H1 (cell line): ENCODE results near the gene ZNF48. TPM values are rescaled to one million over a fixed set of nuclear protein-coding genes. Genes with fewer than 3 reads are reported as not detected.

Experiments used
- ASH2L ChIP-seq: fragments of 200-600, 300-600 bp; sonication (generic); IDR thresholded peaks from one replicate; pipeline ENCODE4 v1.7.1; 2017; ENCODE audit warnings: low read length
- BACH1 ChIP-seq: IDR thresholded peaks from 2 replicates; pipeline ENCODE4 v1.6.1; 2012; ENCODE audit warnings: low read length, improper control_type of control experiment
- BRCA1 ChIP-seq: IDR thresholded peaks from 2 replicates; pipeline ENCODE4 v1.6.1; 2012; ENCODE audit warnings: low read depth, low read length, improper control_type of control experiment
- CBX5 ChIP-seq: fragments of 300-800, 300-1000 bp; sonication (generic); IDR thresholded peaks from 2 replicates; pipeline ENCODE4 v1.7.1; 2016; ENCODE audit warnings: antibody characterized with exemption, low read length, low read depth
- CTBP2 ChIP-seq: IDR thresholded peaks from 2 replicates; pipeline ENCODE4 v1.7.0; 2011; ENCODE audit warnings: borderline replicate concordance, mild to moderate bottlenecking, moderate library complexity, mixed read lengths, low read length; ENCODE audit not compliant: insufficient read depth, insufficient read length
- EGR1 ChIP-seq: IDR thresholded peaks from 2 replicates; pipeline ENCODE4 v1.6.1; 2011; ENCODE audit warnings: low read depth, low read length, borderline replicate concordance
- EP300 ChIP-seq, 2 experiments: IDR thresholded peaks; 1 replicate in 1 of 2; 2 replicates in 1 of 2; pipeline ENCODE4 v1.6.1; 2011 to 2012; ENCODE audit warnings: low read depth in 2 of 2, low read length in 2 of 2, mild to moderate bottlenecking in 2 of 2, borderline replicate concordance in 1 of 2, inconsistent platforms in 1 of 2, moderate library complexity in 1 of 2
- GABPA ChIP-seq: IDR thresholded peaks from 2 replicates; pipeline ENCODE4 v1.6.1; 2011; ENCODE audit warnings: mild to moderate bottlenecking, low read length, moderate library complexity, borderline replicate concordance; ENCODE audit not compliant: insufficient read depth
- JUN ChIP-seq: IDR thresholded peaks from 2 replicates; pipeline ENCODE4 v1.6.1; 2011; ENCODE audit warnings: low read depth, mild to moderate bottlenecking, improper control_type of control experiment, low read length
- JUND ChIP-seq: IDR thresholded peaks from 2 replicates; pipeline ENCODE4 v1.6.1; 2011; ENCODE audit warnings: mild to moderate bottlenecking, improper control_type of control experiment, low read length
- KDM4A ChIP-seq: IDR thresholded peaks from one replicate; pipeline ENCODE4 v1.7.1; 2012; ENCODE audit warnings: low read depth, mild to moderate bottlenecking, moderate library complexity, low read length, inconsistent platforms; ENCODE audit not compliant: severe bottlenecking
- NANOG ChIP-seq: IDR thresholded peaks from 2 replicates; pipeline ENCODE4 v1.6.1; 2011; ENCODE audit warnings: low read length, low read depth, mild to moderate bottlenecking, inconsistent platforms; ENCODE audit not compliant: insufficient read depth, poor library complexity, severe bottlenecking
- POLR2AphosphoS5 ChIP-seq: IDR thresholded peaks from 2 replicates; pipeline ENCODE4 v1.6.1; 2011; ENCODE audit warnings: low read depth, low read length
- RAD21 ChIP-seq, 2 experiments: IDR thresholded peaks in 1 of 2; conservative IDR thresholded peaks in 1 of 2; 2 replicates each; pipeline ENCODE4 v1.6.1; 2011; ENCODE audit warnings: low read depth in 2 of 2, low read length in 2 of 2, improper control_type of control experiment in 1 of 2, inconsistent platforms in 1 of 2, mild to moderate bottlenecking in 1 of 2, moderate library complexity in 1 of 2
- RFX5 ChIP-seq: IDR thresholded peaks from 2 replicates; pipeline ENCODE4 v1.6.1; 2011; ENCODE audit warnings: low read depth, low read length, improper control_type of control experiment, borderline replicate concordance
- RNF2 ChIP-seq: fragments of 200-900, 300-1000 bp; sonication (generic); IDR thresholded peaks from 2 replicates; pipeline ENCODE4 v1.7.1; 2016; ENCODE audit warnings: borderline replicate concordance, low read depth, mild to moderate bottlenecking, antibody characterized with exemption, low read length; ENCODE audit not compliant: poor library complexity, severe bottlenecking; ENCODE audit errors: missing control alignments
- SAP30 ChIP-seq: fragments of 300-600 bp; sonication (generic); IDR thresholded peaks from 2 replicates; pipeline ENCODE4 v1.7.1; 2012; ENCODE audit warnings: low read length, moderate library complexity, mild to moderate bottlenecking, inconsistent platforms; ENCODE audit not compliant: insufficient read depth, insufficient replicate concordance
- SIRT6 ChIP-seq: IDR thresholded peaks from one replicate; pipeline ENCODE4 v1.7.1; 2012; ENCODE audit warnings: low read length, inconsistent platforms
- SP1 ChIP-seq: IDR thresholded peaks from 2 replicates; pipeline ENCODE4 v1.6.1; 2011; ENCODE audit warnings: low read depth, low read length
- SRF ChIP-seq: IDR thresholded peaks from 2 replicates; pipeline ENCODE4 v1.6.1; 2011; ENCODE audit warnings: mild to moderate bottlenecking, low read depth, low read length, moderate library complexity
- TAF1 ChIP-seq: IDR thresholded peaks from 2 replicates; pipeline ENCODE4 v1.6.1; 2011; ENCODE audit warnings: mild to moderate bottlenecking, low read depth, low read length
- polyA plus RNA-seq, 7 experiments: library from polyadenylated mRNA; depleted of rRNA in 3 of 7; stranded (reverse) in 5 of 7; unstranded in 2 of 7; fragments of >200 nt in 5 of 7; fragments of 200-250 nt in 2 of 7; gene quantifications; 1 replicate in 5 of 7; 2 replicates in 1 of 7; 4 replicates in 1 of 7; pipeline versions ENCODE4 v1.2.1 to v1.2.3, GENCODE V29; 2011 to 2013; ENCODE audit warnings: missing spikeins in 2 of 7, mixed read lengths in 2 of 7
- total RNA-seq: library from RNA; stranded (reverse); fragmentation: NEBNext Ultra II Directional; extraction: Animal tissue kit (Norgen Biotek cat#: 25700); gene quantifications from 2 replicates; pipeline ENCODE4 v1.2.1, GENCODE V29; 2021
- TF ChIP-seq, protein P1 (sequence below): IDR thresholded peaks from 2 replicates; pipeline ENCODE4 v1.6.1; 2011; ENCODE audit warnings: low read length, improper control_type of control experiment

The ZNF48 gene
- total and polyA plus RNA-seq, 2 of the 8 experiments (the other 6 are each of a cell fraction or from before 2014, with no cell fraction given): 30.4 to 41.2 TPM

DNA sequence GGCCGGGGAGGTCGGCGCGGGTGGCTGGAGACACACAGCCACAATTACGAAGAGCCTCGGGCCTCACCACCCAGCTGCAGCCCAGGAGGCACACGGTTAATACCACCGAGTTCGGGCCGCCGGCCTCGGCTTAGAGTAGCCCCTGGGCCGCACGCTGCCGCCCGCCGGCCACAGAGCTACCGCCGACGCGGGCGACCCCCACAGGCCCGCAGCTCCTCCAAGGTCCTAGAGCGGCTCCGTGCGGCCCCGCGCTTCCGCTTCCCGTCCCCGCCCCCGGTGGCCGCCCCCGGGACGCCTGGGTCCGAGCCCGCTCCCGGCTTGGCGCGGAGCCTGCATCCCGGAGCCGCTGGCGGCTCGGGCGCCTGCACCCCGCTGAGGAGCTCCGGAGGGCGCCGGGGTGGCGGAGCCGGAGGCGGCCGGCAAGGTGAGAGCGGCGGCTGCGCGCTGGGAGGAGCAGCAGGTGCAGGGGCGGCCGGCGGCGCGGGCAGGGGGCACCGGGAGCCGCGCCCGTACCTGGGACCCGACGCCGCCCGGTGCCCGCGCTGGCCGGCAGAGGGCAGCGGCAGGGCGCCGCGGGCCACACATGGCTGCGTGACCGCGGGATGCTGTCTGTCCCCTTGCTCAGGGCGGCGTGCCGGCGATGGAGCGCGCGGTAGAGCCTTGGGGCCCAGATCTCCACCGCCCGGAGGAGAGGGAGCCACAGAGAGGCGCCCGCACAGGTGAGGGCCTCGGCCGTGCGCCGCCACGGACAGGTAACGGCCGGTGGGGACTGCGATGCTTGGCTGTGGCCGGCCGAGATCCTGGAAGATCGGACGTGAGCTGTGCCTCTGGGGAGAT is at the start of gene ZNF48 (continued):
- TF ChIP-seq, protein P1, sequence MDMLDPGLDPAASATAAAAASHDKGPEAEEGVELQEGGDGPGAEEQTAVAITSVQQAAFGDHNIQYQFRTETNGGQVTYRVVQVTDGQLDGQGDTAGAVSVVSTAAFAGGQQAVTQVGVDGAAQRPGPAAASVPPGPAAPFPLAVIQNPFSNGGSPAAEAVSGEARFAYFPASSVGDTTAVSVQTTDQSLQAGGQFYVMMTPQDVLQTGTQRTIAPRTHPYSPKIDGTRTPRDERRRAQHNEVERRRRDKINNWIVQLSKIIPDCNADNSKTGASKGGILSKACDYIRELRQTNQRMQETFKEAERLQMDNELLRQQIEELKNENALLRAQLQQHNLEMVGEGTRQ: no peak
- TF ChIP-seq SIRT6: no peak
- TF ChIP-seq RNF2: no peak
- no peak for TF ChIP-seq JUN
- TF ChIP-seq CBX5: no peak
- TF ChIP-seq RFX5: no peak
- no peak for TF ChIP-seq JUND
- peak; percentile 10 to 45; a peak in 2 of 4 replicates for TF ChIP-seq RAD21 (IDR thresholded peaks at IDR 0.05 in 1 of 2, conservative IDR thresholded peaks at IDR 0.05 in 1 of 2; ENCODE audit: low read depth in 2 of 2, low read length in 2 of 2)
- TF ChIP-seq ASH2L: peak; percentile 19
- no peak for TF ChIP-seq EP300 (IDR thresholded peaks at IDR 0.05; ENCODE audit: borderline replicate concordance in 1 of 2, low read depth in 2 of 2, low read length in 2 of 2)
- TF ChIP-seq SRF: no peak
- TF ChIP-seq SAP30: no peak
- TF ChIP-seq GABPA: peak; percentile 79; the same call in 1 of the 2 replicates
- TF ChIP-seq KDM4A: peak; percentile 73
- no peak for TF ChIP-seq NANOG
- TF ChIP-seq CTBP2: no peak
- TF ChIP-seq TAF1: peak; percentile 62
- TF ChIP-seq EGR1: peak; percentile 88
- peak; percentile 19; the same call in 1 of the 2 replicates for TF ChIP-seq BACH1
- TF ChIP-seq POLR2AphosphoS5: no peak; the same call in none of the 2 replicates
- TF ChIP-seq SP1: peak; percentile 64
- no peak for TF ChIP-seq BRCA1
